Stimulated activated CD8-positive, alpha-beta memory T cell treated with anti-CD3 and anti-CD28 coated beads, Interleukin-12 subunit alpha, Interleukin-12 subunit beta, amount 100 ng/mL, for 4 hours (primary cell): ENCODE data around the gene RASD2.
"Not testable (repeated sequence)": the region's sequence is repeated elsewhere in the genome, so short reads cannot be mapped to it uniquely, and the experiment has no call there.

ENCODE experiments used
- DNase-seq: peaks from one replicate; pipeline ENCODE4 v3.0.0-alpha.2; 2020; ENCODE audit warnings: low read depth

The RASD2 gene, protein sequence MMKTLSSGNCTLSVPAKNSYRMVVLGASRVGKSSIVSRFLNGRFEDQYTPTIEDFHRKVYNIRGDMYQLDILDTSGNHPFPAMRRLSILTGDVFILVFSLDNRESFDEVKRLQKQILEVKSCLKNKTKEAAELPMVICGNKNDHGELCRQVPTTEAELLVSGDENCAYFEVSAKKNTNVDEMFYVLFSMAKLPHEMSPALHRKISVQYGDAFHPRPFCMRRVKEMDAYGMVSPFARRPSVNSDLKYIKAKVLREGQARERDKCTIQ

DNA sequence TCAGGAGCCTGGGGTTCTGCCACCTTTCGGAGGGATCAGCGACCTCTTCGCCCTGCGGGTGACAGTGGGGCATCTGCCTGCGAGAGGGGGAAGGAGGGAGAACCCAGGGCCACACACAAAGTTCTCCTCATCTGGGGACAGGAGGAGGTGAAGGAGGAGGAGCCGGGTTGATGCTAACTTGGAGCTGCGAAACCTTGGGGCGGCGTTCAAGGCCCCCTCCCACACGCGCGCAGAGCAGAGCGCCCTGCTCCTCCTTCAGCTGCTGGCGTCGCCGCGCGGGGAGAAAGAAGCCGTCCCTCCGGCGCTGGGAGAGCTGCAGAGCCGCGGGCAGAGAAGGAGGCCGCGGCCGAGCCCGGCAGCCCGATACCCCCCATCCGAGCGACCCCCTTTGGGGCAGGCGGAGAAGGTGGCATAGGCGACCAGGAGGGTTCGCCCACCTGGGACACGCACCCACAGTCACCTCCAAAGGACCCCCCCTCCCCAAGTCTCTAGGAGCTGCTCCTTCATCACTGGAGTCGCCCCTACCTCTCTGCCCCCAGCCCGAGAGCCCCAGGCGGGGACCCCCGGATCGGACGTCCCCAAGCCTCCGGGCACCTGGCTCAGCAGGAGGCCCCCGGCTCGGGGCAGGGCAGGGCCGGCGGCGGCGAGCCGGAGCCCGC, at the start of gene RASD2:
Gene RASD2 (plus strand): TSS at position 237 of the 659 bp plus-strand sequence. CDS start 5,979 bp downstream, outside the sequence.
- no peak for DNase-seq

GRCh38 chr22:35491061-35491907, 49.3 kb upstream of the RASD2 start:
- DNase-seq: not testable (repeated sequence)

- DNase-seq: no peak
Measured at GRCh38 chr22:35491908-35492380, 48.7 kb upstream of the RASD2 start.

- no peak for DNase-seq
Measured at GRCh38 chr22:35493074-35493473, 47.6 kb upstream of the RASD2 start.

GRCh38 chr22:35495711-35496110, 44.9 kb upstream of the RASD2 start:
- not testable (repeated sequence) for DNase-seq

- no peak for DNase-seq
Measured at GRCh38 chr22:35496768-35497312, 43.8 kb upstream of the RASD2 start.

- no peak for DNase-seq
Measured at GRCh38 chr22:35498026-35498800, 42.4 kb upstream of the RASD2 start.

DNA sequence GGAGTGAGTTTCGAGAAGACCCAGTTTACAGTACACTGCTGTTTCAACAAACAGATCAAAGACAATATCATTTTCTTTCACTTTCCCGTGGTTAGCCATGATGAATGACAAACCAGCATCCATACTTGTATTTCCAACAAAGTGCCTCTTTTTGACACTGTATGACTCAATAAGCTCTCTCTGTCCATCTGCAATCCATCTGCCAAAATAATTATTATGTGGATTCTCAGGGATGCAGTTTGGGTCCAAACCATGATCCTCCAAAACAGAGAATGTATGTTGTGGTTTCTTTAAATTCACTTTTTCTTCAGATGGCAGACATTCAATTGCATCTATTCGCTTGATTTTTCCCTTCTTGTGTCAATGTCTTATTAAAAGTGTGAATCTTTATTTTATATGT, 37.8 kb upstream of the RASD2 start:
- DNase-seq: no peak

DNA sequence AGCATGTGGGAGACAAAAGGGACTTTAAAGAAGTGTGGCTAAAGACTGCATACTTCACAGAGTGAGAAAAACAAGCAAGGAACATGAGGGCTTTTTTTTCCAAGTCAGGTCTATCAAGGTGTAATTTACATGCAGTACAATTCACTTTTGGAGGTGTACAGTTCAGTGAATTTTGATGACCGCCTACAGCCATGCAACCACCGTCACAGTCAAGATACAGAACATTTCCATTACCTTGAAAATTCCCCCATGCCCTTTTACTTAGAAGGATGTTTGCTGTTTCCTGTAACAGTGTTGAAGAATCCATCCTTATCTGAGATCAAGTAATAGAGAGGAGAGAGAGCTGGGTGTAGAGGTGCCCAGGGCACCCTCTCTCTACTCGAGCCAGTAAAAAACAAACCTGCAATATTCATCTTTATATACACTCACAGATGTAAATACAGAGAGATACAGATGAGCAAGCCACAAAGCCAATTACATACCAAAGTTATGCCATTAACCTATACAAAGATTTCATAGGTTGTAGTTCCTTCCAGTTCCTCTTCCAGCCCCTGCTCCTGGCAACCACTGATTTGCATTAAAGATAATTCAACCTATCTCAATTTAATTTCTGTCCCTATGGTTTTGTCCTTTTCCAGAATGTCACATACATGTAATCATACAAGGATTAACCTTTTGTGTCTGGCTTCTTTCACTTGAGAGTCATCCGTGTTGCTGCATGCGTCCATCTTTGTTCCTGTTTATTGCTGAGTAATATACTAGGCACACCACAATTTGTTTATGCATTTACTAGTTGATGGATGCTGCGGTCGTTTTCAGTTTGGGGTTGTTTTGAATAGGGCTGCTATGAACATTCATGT, 35.0 kb upstream of the RASD2 start:
- DNase-seq: no peak

DNA sequence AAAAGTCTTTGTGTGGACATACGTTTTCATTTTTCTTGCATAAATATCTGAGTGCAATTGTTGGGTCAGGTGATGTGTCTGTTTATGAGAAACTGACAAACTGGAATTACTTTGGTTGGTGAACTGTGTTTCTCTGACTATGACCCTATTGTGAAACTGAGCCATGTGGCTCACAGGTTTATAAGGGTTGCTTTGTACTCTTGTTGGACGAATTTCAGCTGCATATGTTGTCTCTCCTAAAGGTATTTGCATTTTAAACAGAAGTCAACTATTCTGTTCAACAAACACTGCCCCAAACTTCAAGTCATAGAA, 34.4 kb upstream of the RASD2 start:
- no peak for DNase-seq

- not testable (repeated sequence) for DNase-seq
Measured at GRCh38 chr22:35507851-35508250, 32.8 kb upstream of the RASD2 start.

DNA sequence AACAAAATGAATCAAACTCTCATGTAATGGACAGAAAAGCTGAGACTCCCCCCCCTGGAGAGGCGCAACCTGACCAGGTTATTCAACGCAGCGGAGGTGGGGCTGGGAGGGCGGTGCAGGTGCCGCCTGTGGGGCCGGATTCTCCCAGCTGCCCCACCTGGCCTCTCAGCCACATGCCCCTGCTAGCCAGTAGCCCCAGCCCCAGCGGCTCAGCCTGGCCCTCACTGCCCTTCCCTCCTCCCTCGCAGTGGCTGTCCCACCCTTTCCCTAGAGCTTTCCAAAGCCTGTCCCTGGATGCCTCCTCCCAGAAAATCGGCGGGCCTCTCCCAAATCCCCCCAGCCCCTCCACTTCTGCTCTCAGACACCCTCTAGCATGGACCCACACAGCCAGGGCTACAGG, 31.2 kb upstream of the RASD2 start:
- no peak for DNase-seq

DNA sequence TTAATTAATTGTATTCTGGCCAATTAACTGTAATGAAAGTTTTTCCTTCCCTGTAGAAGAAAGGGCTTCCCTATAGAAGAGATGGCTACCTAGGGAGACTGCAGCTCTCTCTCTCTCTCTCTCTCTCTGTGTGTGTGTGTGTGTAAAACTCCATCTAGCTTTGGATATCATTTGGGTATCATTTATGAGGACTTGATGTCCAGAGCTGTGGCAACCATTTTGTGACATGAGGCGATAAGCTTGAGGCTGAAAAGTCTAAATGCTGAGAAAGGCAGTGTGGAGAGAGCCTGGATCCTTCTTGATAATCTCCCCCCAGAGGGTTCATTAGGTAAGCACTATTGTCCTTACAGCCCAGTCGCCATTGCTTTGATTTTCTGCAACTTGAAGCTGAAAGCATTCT, 30.7 kb upstream of the RASD2 start:
- DNase-seq: no peak

GRCh38 chr22:35510481-35510934, 30.1 kb upstream of the RASD2 start:
- no peak for DNase-seq

GRCh38 chr22:35510951-35511350, 29.7 kb upstream of the RASD2 start:
- DNase-seq: no peak

- DNase-seq: no peak
Measured at GRCh38 chr22:35514366-35514765, 26.3 kb upstream of the RASD2 start.

DNA sequence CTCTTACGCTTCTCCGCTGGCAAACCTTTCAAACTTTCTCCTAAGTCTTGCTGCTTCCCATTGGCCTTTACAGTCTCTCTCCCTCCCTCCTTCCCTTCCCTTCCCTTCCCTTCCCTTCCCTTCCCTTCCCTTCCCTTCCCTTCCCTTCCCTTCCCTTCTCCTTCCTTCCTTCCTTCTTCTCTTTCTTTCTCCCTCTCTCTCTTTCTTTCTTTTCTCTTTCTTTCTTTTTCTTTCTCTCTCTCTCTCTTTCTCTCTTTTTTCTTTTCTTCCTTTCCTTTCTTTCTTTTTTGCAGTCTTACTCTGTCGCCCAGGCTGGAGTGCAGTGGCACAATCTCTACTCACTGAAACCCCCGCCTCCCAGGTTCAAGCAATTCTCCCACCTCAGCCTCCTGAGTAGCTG, 24.7 kb upstream of the RASD2 start:
- DNase-seq: not testable (repeated sequence)

GRCh38 chr22:35516723-35517122, 23.9 kb upstream of the RASD2 start:
- DNase-seq: no peak

DNA sequence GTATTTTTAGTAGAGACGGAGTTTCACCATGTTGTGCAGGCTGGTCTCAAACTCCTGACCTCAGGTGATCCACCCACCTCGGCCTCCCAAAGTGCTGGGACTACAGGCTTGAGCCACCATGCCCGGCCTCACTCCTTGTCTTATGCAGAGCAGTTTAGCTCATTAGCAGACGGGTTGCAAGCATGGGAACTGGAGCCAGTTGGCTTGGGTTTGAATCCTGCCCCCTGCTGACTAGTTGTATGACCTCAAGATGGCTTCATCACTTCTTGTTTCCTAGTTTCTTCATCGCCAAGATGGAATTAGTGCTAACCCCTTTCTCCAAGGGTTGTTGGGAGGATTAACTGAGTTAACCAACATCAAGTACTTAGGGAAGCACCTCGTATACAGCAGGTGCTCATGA, 23.4 kb upstream of the RASD2 start:
- no peak for DNase-seq

GRCh38 chr22:35517769-35518530, 22.7 kb upstream of the RASD2 start:
- no peak for DNase-seq
